Activated CD4-positive, alpha-beta T cell treated with anti-CD3 and anti-CD28 coated beads for 24 hours (primary cell): Measurements from ENCODE around the gene MYH10.

Source experiments
- DNase-seq, 2 donors: peaks; one replicate each; pipeline ENCODE4 v3.0.0-alpha.2; 2020; ENCODE audit warnings: low read depth in 2 of 2

The MYH10 gene

DNA sequence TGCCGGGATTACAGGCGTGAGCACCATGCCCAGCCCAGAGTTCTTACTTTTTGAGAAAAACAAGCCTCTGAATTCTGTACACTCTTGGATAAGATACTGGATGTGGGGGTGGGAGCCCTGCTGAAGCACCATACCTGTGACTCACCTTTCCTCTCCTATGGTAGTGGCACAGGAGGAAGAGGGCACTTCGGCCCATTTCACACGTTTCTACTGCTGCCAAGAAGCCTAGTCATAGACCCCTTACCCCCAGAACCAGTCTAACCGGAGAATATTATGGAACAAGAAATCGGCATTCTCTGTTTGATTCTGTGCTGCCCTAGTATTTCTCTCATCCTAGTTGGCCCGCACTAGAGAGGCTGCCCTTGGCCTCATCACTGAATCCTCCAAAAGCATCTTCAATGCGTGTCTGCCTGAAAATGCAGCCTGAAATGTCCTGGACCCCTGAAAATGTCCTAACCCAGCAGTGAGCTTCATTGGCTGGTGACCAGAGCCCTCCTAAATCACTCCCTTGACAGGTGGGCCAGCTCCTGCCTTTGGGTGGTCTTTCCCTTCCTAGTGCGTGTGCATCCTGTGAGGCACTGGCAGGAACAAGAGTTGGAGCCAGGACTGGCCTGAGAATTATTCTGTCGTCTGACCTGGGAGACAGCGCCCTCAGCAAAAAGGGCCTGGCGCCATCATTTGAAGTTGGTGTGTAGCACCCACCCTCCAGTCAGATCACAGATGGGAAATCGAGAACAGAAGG lies 156.9 kb downstream of the MYH10 start:
- no peak for DNase-seq

DNA sequence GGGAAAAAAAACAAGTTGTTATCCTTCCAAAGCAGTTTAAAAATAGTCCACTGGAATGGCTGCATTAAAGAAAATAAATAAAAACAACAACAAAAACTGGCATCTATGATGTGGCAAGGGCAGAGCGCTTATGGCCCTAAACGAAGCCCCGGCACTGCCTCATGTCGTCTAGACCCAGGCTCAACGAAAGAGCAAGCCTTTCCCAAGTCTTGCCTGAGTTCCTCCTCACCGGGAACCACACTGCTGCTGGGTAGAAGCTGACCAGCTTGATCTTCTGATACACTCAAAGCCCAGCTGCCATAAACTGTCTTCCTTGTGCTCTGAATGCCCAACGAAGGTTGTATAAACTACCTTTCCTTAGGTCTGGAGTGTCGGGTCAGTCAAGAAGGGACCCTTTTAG lies 157.9 kb downstream of the MYH10 start:
- no peak for DNase-seq

GRCh38 chr17:8470447-8471047 lies 160.0 kb downstream of the MYH10 start:
- DNase-seq = no peak

- DNase-seq = no peak
These were observed 160.6 kb downstream of the MYH10 start for GRCh38 chr17:8469964-8470363.

DNA sequence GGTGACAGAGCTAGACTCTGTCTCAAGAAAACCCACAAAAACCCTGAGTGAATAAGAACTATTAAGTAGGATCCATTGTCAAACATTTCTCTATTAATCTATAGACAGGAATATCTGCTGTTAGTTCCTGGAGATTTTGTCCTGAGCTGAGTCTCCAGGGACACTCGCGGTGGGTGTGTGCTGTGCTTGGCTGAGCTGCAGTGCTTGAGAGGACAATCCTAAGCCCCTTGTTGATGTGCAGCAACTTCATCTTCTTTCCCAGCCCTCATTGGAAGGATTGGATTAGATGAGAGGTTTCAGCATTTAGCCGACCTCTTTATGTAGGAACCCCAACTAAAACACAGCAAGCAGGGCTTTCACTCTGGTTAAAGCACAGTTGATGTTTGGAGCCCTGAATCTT lies 161.5 kb downstream of the MYH10 start:
- DNase-seq = no peak

- no peak for DNase-seq
These were observed 162.4 kb downstream of the MYH10 start for GRCh38 chr17:8468127-8468526.

GRCh38 chr17:8467527-8467926 lies 163.0 kb downstream of the MYH10 start:
- DNase-seq = no peak

GRCh38 chr17:8466873-8467272 lies 163.7 kb downstream of the MYH10 start:
- DNase-seq = no peak

DNA sequence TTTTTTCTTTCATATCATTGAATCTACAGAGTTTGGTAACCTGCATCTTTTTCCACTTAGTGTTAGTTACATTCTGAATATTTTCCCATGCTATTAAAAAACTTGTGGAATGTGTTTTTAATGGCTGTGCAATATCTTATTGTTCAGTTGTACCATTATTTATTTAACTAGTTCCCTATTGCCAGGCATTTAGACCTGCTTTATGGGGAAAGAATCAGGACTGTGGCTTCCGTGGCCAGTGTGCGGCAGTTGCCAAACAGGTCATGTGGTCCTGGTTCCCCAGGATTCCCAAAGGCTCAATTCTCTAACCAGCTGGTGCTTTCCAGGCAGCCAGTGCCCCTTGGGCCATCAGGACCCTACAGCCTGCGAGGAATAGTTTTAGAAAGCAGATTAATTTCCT lies 164.1 kb downstream of the MYH10 start:
- DNase-seq = no peak

GRCh38 chr17:8465759-8466158 lies 164.8 kb downstream of the MYH10 start:
- DNase-seq = no peak

DNA sequence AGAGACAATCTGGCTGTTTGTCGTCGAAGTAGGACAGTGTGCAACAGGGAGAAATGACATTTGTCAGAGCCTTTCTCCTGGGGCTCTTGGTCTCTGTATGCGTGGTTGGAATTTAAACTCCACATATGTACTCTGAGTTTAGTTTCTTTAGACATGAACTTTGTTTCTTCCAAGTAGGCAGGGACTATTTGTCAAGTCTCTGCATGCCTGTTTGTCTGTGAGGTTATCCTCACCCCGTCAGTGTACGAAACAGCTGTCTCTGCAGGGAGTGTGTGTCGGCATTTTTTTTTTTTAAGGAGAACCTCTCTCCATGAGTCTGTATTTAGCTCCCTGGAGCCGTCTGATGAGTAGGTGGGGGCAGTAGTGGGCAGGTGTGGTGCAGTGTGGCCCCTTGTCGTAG lies 165.2 kb downstream of the MYH10 start:
- no peak for DNase-seq

- no peak for DNase-seq
These were observed 165.6 kb downstream of the MYH10 start for GRCh38 chr17:8464941-8465340.

DNA sequence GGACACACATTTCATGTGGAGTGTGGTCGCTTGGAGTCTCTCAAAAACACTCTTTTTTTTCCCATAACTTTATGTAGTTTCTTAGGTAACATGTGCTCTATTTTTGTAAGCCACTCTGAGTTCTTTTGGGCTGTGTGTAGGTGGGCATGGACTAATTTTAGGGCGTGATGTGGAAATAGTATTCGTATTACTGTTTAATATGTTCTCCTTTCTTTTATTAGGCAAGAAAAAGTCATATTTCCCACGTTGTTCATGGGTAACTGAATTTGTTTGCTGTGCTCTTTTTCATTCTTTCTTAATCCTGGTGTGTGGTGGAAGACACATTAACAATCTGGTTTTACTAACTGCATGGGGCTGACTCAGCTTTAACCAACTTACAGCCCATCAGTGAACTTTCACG lies 167.4 kb downstream of the MYH10 start:
- DNase-seq = no peak

DNA sequence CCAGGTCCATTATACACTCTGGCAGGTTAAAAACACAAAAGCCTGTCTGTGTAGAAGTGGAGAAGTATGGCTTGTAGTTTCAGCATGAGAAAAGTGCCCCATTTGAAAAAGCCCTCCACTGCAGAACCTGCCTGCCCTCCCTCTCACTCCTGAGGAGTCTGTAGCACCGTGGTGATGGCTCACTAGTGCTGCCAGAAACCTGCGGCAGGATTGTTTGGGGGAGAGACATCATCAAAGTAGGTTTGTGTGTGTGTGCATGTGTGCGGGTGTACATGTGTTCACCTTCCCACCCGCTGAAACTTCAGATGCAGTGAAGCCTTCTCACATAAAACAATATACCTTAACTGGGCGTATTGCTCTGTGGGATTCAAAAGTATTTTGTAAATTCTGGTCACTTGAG lies 168.0 kb downstream of the MYH10 start:
- DNase-seq = no peak

DNA sequence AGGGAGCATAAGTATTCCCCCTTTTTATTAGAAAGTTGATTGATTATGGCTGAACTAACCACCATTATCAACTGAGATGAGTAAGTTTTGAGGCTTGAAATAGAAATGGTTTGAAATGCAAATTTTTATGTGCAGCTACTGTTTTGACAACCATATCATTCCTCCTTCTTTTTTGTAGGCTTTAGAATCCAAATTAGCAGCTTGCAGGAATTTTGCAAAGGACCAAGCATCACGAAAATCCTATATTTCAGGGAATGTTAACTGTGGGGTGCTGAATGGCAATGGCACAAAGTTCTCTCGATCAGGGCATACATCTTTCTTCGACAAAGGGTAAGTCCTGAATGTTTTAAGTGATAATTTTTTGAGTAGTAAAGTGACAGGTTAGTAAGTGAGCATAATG lies 170.7 kb downstream of the MYH10 start:
- DNase-seq = no peak

- no peak for DNase-seq
These were observed 171.4 kb downstream of the MYH10 start for GRCh38 chr17:8459107-8459506.

GRCh38 chr17:8458128-8458527 lies 172.4 kb downstream of the MYH10 start:
- DNase-seq = no peak

GRCh38 chr17:8455665-8456209 lies 174.8 kb downstream of the MYH10 start:
- no peak for DNase-seq

DNA sequence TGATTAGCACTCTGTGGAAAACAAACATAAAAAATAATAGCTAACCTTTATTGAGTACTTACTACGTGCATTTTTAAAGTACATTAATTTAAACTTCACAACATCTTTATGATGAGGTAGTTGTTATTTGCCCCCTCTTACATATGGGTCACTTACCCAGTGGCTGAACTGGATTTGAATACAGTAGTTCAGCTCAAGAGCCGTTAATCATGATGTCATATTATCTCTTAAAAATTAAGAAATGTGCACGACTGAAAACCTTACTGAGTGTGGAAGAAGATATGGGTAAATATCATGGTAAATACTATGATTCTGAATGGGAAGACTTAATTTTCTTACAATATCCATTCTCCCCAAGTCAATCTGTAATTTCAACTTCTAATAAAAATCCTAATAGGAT lies 177.2 kb downstream of the MYH10 start:
- DNase-seq = no peak

- DNase-seq = no peak
These were observed 178.5 kb downstream of the MYH10 start for GRCh38 chr17:8451933-8452614.

- no peak for DNase-seq
These were observed 182.2 kb downstream of the MYH10 start for GRCh38 chr17:8448310-8448709.

GRCh38 chr17:8447799-8448198 lies 182.7 kb downstream of the MYH10 start:
- DNase-seq = no peak

DNA sequence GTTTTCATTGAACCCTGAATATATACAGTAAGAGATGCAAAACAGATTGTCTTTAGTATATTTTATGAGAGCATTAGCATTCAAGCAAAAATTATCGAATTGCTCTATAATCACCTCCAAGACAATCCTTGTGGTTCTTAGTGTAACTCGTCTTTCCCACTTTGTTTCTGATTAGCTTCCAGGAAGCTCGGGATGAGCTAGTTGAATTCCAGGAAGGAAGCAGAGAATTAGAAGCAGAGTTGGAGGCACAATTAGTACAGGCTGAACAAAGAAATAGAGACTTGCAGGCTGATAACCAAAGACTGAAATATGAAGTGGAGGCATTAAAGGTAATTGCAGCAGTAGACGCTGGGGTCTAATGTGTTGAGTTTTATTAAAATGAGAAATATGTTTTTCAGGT lies 185.0 kb downstream of the MYH10 start:
- no peak for DNase-seq
